HG03025 (cell line): ENCODE results near the gene SMPD2.
A peak's percentile ranks its signal among the peaks of the same experiment; 100 is the strongest.

Source experiments
- ATAC-seq: cut with Tn5 transposase; IDR thresholded peaks from one replicate; pipeline ENCODE4 v1.9.1; 2021; ENCODE audit warnings: mild to moderate bottlenecking, moderate library complexity; ENCODE audit not compliant: unreplicated experiment, low FRiP score

SMPD2 gene

GRCh38 chr6:109446072-109446471, 5.5 kb downstream of the SMPD2 start:
- ATAC-seq, result no peak

DNA sequence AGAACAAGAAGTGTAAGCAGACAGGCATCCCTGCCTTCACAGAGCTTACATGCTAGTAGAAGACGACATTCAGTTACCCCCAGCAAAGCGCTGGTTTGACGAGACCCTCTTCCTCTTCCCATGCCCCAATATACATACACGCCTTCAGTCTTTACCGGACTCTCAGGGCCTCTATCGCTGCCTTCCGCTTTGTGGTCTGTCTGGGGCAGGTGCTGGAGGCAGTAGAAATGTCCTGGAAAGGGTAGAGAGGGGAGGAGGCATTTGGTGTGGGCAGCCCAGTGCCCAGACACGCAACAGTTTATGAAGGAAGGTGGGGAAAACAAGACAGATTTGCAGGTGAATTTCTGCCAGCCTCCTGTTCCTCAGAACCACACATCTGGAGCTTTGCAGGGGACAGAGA, 6.0 kb downstream of the SMPD2 start:
- no peak for ATAC-seq

DNA sequence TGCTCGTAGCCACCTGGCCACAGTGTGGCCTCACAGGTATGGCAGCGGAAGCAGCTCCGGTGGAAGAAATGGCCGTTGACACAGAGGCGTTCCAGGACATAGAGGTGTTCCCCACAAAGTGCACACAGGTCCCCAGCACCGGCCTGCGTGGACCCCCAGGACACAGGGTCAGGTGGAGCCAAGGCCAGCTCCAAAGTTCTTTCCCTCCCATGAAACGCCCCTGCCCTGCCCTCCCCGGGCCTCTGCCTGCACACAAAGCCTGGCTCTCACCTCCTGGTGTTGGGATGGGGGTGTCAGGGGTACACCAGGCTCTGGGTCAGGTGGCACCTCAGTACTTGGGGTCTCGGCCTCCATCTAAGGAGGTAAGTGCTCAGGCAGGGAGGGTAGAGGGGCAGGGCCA, 6.6 kb downstream of the SMPD2 start:
- ATAC-seq, result no peak

GRCh38 chr6:109447878-109448555, 7.5 kb downstream of the SMPD2 start:
- no peak for ATAC-seq

DNA sequence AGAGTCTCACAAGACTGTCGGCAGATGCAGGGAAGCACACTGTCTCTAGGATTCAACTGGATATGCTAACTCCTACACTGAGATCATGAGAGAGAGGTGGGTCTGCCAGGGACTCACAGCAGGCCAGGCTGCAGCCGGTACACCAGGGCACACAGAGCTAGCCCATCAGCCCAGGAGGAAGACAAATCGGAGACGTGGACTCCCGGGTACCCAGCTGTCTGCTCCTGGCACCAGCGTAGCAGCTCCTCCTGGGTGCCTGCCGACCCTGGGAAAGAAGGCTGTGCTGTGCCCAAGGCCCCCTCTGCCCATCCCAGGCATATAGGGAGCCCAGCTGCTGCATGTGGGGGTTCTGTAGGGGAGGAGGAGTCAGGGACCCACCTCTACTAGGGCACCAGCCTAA, 8.1 kb downstream of the SMPD2 start:
- no peak for ATAC-seq

DNA sequence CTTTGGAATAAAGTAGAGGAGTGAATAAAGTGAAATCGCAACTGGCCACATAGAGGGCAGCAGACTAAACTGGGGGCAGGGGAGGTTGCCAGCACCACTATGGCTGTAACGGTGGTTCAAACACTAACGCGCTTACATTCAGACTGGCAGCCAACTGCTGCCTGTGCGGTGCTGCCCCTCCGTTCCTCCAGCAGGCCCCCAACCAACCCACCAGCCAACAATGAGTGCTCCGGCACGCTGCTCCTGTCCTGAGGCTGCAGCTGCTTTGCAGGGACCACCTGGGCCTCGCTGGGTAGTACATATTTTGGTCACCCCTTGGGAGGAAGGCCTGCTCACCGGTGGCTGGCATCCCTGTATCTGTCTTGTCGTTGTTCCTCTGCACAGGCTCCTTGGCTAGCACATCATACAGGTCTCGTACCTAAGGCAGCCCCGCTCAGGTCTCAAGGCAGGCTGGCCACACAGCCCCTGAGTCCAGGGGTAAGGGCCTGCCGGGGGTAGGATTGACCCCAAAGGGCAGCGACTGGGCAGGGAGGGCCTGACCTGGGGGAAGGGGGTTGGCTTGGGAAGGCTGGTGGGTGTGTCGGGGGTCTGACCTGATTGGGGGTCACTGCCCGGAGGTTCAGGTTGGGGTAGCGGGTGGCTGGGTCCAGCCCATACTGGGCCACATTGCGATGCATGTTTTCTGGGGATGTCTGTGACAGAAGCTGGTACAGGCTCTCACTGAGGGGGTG, 8.7 kb downstream of the SMPD2 start:
- no peak for ATAC-seq

DNA sequence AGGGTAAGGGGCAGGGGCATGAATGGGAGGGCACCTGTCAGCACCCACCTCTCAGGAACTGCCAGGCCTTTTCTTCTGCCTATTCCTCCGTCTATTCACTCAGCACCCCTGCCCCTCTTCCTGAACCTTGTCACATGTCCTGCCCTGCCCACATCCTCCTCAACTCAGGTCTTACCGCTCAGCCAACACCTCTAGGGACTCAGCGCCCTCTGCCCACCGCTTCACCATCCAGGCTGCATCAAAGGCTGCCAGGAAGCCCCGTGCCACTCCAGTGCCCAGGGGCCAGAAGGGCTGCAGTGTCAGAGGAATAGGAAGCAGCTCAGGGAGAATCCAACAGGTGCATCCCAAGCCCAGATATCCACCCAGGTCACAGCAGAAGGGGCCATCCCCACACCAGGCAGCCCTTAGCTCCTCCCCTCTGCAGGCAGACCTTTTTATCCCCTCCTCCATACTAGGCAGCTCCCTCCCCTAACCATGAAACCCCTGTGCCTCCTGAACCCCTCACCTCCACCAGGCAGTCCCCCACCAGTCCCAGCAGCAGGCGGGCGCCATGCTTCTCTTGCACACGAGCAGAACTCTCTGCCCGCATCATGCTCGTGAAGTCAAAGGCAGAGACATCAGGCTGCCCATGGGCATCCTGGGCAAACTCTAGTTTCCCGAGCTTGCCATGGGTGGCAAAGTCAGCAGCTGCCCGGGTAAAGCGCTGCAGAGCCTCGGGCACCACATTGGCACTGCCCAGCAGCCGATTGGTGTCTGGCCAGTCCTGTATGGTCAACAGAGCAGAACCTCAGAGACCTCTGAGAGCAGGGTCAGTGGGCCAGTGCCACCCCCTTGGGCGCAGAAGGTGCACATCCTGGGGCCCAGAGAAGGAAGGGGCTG, 9.5 kb downstream of the SMPD2 start:
- ATAC-seq, result no peak

GRCh38 chr6:109450801-109451200, 10.3 kb downstream of the SMPD2 start:
- ATAC-seq, result no peak

DNA sequence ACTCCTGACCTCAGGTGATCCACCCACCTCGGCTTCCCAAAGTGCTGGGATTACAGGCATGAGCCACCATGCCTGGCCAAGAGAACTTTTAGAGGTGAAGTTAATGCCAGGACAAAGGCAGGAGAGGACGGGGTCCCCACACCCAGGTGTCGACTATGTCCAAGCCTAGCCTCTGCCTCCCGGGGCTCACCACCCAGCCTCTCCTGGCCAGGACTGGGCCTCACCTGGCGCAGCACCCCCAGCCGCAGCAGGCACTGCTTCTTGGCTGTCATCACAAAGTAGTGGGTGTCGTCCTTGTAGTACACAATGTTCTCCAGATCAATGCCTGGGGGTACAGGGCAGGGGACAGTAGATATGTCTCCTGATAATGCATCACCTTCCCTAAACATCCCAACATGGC, 10.9 kb downstream of the SMPD2 start:
- no peak for ATAC-seq

- ATAC-seq, result no peak
Observed at GRCh38 chr6:109452181-109452580, 11.7 kb downstream of the SMPD2 start.

DNA sequence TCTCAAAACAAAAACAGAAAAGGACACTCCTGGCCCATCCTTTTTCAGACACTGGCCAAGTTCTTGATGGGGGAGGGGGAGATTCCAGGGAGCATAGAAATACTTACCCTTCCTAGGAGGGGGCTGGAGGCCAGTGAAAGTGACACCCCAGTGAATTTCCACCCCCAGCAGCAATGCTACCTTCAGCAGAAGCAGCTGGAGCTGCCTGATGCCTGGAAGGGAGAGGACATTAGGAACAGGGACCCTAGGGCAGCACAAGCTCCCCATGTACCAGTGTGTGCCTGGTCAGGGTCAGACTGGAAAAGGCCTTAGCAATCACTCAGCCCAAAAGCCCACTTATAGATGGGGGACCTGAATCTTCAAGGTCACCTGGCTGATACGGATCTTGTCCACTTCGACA, 12.6 kb downstream of the SMPD2 start:
- ATAC-seq, result no peak

DNA sequence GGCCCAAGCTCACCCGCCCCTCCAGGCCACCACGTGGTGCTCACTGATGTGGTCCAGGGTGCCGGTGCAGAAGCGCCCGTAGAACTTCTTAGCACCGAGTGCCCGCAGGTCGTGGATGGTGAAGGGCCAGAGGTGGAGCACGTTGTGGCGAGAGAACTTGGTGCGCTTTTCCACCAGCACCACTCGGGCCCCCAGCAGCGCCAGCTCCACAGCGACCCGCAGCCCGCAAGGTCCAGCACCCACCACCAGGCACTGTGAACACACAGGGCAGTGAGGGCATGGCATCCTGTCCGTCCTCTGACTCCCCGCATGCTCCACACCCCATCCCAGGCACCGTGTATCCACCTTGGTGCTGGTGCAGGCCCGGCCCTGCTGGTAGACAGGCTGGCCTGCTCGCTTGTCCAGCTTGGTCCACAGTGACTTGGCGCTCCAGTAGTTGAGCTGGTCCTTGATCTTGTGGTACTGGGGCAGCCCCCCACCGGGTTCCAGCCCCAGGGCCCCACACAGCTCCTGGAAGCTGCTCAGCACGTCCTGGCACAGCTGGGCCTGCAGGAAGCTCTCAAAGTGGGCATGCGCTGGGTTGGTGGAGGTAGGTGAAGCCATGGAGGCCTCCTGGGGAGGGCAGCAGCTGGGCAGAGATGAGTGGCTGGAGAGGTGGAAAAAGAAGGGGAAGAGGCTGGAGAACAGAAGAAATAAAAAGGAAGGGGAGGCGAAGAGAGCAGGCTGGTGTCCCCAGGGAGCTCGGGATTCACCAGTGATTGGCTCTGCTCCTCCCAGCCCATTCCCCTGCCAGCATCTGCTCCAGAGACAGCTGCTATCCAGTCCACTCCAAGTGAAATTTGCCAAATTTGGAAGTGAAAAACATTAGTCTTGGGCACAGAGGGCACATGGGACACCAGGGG, 13.3 kb downstream of the SMPD2 start:
- no peak for ATAC-seq

DNA sequence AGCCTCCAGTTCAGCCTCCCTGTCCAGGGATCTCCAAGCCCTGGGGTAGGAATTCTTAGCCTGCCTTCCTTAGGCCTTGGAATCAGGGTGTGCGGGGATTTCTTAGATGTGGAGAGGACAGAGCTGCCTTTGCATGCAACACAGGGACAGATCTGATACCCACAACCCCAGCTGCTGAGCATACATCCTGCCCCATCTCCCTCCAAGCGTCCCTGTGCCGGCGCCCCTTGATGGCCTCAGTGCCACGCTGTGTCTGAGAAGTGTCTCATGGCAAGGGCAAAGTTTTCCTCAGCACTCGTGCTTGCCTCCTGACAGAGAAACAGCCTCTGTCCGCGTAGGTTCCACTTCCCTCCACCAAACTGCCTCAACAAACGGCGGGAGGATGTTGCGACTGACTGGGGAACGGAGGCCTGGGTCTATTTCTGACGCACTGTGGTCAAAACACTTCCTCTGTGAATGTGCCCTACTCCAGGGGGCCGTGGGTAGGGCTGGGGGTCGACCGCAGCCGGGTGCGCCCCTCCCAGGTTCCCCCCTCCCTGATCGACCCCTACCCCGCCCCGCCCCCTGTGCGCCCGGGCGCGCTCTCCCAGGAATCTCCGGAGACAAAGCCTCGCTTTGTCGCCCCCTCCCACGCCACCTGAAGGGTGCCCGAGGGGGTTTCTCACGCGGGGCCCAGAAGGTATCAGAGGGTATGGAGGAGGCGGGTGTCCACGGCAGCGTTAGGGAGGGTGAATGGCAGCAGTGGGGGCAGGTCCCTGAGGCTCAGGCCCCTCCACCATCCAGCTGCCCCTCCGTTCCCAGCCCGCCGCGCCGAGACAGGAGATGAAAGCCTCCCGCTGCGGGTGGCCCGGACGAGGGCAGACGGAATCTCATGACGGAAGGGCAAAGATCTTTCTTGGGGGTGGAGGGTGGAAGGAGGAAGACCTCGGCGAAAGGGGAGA, 14.2 kb downstream of the SMPD2 start:
- peak; percentile 30 for ATAC-seq

DNA sequence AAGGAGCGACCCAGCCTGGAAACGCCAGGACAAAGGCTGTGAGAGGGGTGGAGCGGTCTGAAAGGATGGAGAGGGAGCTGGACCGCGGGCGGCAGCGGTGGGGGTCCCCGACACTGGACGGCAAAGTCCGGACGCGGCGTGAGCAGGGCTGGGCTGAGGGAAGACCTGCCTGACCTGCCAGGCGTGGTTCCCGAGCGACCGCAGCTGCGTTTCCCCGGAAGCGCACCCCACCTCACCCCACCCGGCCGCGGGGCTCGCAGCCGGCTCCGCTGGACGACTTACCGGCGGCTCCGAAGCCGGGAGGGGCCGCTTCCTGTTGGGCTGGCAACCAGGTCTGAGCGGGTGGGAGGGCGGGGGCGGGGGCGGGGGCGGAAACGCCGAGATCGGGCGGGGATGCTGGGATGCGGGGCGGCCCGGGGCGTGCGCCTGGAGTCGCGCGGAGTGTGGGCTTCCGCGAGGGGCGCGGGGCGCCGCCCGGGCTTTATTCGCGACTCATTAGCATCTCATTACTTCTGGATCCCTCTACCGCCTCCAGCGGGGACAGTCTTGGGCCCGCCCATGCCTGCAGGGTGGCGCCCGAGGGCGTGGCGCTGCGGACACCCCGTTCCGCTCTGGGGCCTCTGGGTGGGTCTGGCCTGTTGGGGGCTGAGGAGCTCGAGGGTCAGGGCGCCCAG, 15.1 kb downstream of the SMPD2 start, which contains the start of gene MICAL1:
Gene MICAL1 (minus strand): TSS at position 336 of the 674 bp plus-strand sequence. CDS start 1,576 bp downstream, outside the sequence.
- ATAC-seq, result peak; percentile 56

GRCh38 chr6:109456111-109456583, 15.6 kb downstream of the SMPD2 start:
- ATAC-seq, result peak; percentile 2

DNA sequence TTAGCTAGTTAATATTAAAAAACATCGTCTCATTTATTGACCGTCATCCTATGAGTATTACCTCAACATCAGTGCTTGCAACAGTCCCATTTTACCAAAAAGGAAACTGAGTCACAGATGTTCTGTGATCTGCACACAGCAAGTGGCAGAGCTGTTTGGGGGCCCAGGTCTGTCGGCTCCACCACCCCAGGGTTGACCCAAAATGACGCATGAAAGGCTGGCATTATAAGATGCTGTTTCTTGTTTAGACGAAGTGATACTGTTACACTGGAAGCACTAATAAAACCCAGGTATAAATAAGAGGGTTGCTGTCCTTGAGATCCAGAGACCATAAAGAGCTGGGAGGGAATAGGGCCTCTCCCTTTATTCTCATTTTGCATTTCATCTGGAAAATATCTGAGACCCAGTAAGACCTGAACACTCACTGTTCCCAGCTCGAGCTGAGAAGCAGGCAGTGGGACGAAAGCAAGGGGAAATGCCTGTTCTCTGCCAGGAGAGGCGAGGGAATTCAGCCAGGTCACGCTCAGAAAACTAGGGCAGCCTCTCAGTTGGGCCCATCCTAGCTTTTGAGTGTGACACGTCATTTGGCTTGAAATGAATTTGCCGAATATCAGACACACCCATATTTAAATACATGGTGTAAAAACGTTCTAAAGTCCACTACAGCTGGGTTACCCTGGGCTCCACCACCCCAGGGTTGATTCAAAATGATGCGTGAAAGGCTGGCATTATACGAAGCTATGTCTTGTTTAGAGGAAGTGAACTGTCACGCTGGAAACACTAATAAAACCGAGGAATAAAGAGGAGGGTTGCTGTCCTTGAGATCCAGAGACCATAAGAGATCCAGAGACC, 16.4 kb downstream of the SMPD2 start:
- no peak for ATAC-seq

DNA sequence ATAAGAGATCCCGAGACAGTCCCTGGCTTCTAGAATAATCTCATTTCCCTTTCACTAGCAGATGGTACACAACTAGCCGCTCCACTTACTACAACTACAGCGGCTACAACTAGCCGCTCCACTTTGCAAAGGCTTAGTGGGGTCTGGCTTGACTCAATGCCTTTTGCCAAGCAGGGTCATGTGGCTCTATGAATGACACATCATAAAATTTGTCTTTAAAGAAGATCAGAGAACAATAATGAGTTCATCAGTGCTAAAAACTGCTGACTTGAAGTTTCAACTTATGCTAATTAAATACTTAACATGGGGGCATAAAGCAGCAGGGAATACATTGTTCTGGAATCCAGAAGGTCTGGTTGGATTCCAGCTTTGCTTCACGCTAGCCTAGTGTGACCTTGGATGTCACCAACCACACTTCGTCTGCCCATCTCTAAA, 17.1 kb downstream of the SMPD2 start:
- ATAC-seq, result no peak
